ENCODE data around the gene IFNGR2.

IFNGR2 gene

DNA sequence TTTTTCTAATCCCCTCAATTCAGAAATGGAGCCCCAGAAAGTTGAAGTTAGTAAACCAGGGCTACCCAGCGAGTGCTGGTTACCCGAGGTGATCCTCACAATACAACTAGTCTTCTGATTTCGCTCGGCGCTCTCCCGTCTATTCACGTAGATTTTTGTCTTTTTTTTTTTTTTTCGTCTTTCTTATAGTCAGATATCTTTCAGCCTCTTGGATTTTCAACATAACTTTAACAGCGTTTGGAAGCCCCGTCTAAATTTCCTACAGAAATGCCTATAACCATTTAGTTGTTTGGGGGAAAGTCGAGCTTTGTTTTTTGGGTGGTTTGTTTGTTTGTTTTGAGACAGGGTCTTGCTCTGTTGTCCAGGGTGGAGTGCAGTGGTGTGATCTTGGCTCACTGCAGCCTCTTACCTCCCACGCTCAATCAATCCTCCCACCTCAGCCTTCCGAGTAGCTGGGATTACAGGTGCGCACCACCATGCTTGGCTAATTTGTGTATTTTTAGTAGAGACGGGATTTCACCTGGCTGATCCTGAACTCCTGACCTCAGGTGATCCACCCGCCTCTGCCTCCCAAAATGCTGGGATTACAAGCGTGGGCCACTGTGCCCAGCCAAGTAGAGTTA lies 77.4 kb downstream of the IFNGR2 start:
- no peak; the same call in 2 of the 3 replicates for ATAC-seq
- TF ChIP-seq BACH2 (CRISPR knock-in tag; IDR thresholded peaks at IDR 0.05; ENCODE audit: borderline replicate concordance) (no peak), CREB5 (CRISPR knock-in tag; IDR thresholded peaks at IDR 0.05; ENCODE audit: low read depth) (no peak)

GRCh38 chr21:33481314-33481943 lies 78.2 kb downstream of the IFNGR2 start:
- ATAC-seq, result no peak
- TF ChIP-seq, protein P1, sequence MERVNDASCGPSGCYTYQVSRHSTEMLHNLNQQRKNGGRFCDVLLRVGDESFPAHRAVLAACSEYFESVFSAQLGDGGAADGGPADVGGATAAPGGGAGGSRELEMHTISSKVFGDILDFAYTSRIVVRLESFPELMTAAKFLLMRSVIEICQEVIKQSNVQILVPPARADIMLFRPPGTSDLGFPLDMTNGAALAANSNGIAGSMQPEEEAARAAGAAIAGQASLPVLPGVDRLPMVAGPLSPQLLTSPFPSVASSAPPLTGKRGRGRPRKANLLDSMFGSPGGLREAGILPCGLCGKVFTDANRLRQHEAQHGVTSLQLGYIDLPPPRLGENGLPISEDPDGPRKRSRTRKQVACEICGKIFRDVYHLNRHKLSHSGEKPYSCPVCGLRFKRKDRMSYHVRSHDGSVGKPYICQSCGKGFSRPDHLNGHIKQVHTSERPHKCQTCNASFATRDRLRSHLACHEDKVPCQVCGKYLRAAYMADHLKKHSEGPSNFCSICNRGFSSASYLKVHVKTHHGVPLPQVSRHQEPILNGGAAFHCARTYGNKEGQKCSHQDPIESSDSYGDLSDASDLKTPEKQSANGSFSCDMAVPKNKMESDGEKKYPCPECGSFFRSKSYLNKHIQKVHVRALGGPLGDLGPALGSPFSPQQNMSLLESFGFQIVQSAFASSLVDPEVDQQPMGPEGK (CRISPR knock-in tag; IDR thresholded peaks at IDR 0.05; ENCODE audit: borderline replicate concordance), result no peak
- TF ChIP-seq RARB (CRISPR knock-in tag; IDR thresholded peaks at IDR 0.05) (no peak), CREB5 (CRISPR knock-in tag; IDR thresholded peaks at IDR 0.05; ENCODE audit: low read depth) (no peak), TOX (CRISPR knock-in tag; IDR thresholded peaks at IDR 0.05; ENCODE audit: borderline replicate concordance) (no peak), PPARA (CRISPR knock-in tag; IDR thresholded peaks at IDR 0.05; ENCODE audit: borderline replicate concordance) (no peak), ZFP30 (CRISPR knock-in tag; IDR thresholded peaks at IDR 0.05) (no peak), CSRNP3 (CRISPR knock-in tag; IDR thresholded peaks at IDR 0.05) (no peak), GLIS3 (CRISPR knock-in tag; IDR thresholded peaks at IDR 0.05) (no peak), POU6F1 (CRISPR knock-in tag; IDR thresholded peaks at IDR 0.05; ENCODE audit: borderline replicate concordance, low read depth) (no peak), OSR1 (CRISPR knock-in tag; IDR thresholded peaks at IDR 0.05) (no peak), TSHZ2 (CRISPR knock-in tag; IDR thresholded peaks at IDR 0.05) (no peak), ZNF70 (CRISPR knock-in tag; IDR thresholded peaks at IDR 0.05) (no peak), ZNF565 (CRISPR knock-in tag; conservative IDR thresholded peaks at IDR 0.05; ENCODE audit: low read depth) (no peak), SNAI2 (CRISPR knock-in tag; IDR thresholded peaks at IDR 0.05) (no peak), ESRRG (CRISPR knock-in tag; IDR thresholded peaks at IDR 0.05) (no peak), CSDC2 (CRISPR knock-in tag; IDR thresholded peaks at IDR 0.05) (no peak), TCF4 (CRISPR knock-in tag; IDR thresholded peaks at IDR 0.05; ENCODE audit: borderline replicate concordance) (no peak)
